ENCODE results near the gene SRMS.

- no peak for TF ChIP-seq REST (IDR thresholded peaks at IDR 0.05; ENCODE audit: low read depth)
- no peak for TF ChIP-seq CTCF (IDR thresholded peaks at IDR 0.05 in 2 of 3, conservative IDR thresholded peaks at IDR 0.05 in 1 of 3; ENCODE audit: borderline replicate concordance in 1 of 3, insufficient read depth in 1 of 3, low read depth in 2 of 3, low read length in 2 of 3)
- no peak for TF ChIP-seq CBX3 (IDR thresholded peaks at IDR 0.05; ENCODE audit: low read depth)
- TF ChIP-seq MAX (IDR thresholded peaks at IDR 0.05): peak; percentile 15; the same call in 1 of the 2 replicates
- TF ChIP-seq JUND (IDR thresholded peaks at IDR 0.05): no peak
- peak; percentile 66; the same call in 1 of the 2 replicates for TF ChIP-seq ZFX (IDR thresholded peaks at IDR 0.05)
- no peak for TF ChIP-seq ZBTB33 (IDR thresholded peaks at IDR 0.05; ENCODE audit: extremely low read depth, insufficient replicate concordance, low read length)
- peak; percentile 81 for TF ChIP-seq POLR2A (IDR thresholded peaks at IDR 0.05; ENCODE audit: borderline replicate concordance, extremely low read depth, insufficient read depth, insufficient read length)
These were observed 27.0 kb downstream of the SRMS start, which contains the start of gene PPDPF for GRCh38 chr20:63520504-63520933.
